ENCODE results near the gene NFKBIZ. TPM values are rescaled to one million over a fixed set of nuclear protein-coding genes. Genes with fewer than 3 reads are reported as not detected.
A peak's percentile ranks its signal among the peaks of the same experiment; 100 is the strongest.

NFKBIZ gene
- 31.1 TPM for total RNA-seq
- polyA plus RNA-seq: 16.8 TPM

- DNase-seq (ENCODE audit: extremely low spot score): peak; percentile 72
- Histone ChIP-seq H3K4me3 (ENCODE audit: low read depth, low read length) (peak within 1 kb of the TSS; percentile 97), H3K27ac (ENCODE audit: low read depth) (peak within 1 kb of the TSS; percentile 100), H3K36me3 (ENCODE audit: insufficient read depth) (peaks cover 3% of the 10 kb centered on the region), H3K4me1 (ENCODE audit: insufficient read depth) (no peaks in the 10 kb centered on the region)
- under 1% methylated on average over 95 of the region's 95 CpGs for WGBS
These were observed at the start of gene NFKBIZ for GRCh38 chr3:101848754-101849713. Gene NFKBIZ (plus strand): TSS chr3:101849514. CDS start chr3:101849629, 115 bp downstream.

GRCh38 chr3:101801174-101801573 is 48.1 kb upstream of the NFKBIZ start:
- Histone ChIP-seq H3K4me3 (ENCODE audit: low read depth, low read length) (no peak overlapping the region), H3K27ac (ENCODE audit: low read depth) (no peak overlapping the region), H3K36me3 (ENCODE audit: insufficient read depth) (no peaks in the 10 kb centered on the region), H3K4me1 (ENCODE audit: insufficient read depth) (no peaks in the 10 kb centered on the region)
- WGBS: 83% methylated on average over 4 of the region's 4 CpGs
- DNase-seq (ENCODE audit: extremely low spot score): no peak

- DNase-seq (ENCODE audit: extremely low spot score): no peak
- Histone ChIP-seq H3K4me1 (ENCODE audit: insufficient read depth) (no peaks in the 10 kb centered on the region), H3K4me3 (ENCODE audit: low read depth, low read length) (no peak overlapping the region), H3K27ac (ENCODE audit: low read depth) (no peak overlapping the region), H3K36me3 (ENCODE audit: insufficient read depth) (no peaks in the 10 kb centered on the region)
- 86% methylated on average over 2 of the region's 2 CpGs for WGBS
These were observed 47.1 kb upstream of the NFKBIZ start for GRCh38 chr3:101802179-101802578.

GRCh38 chr3:101803173-101803782 is 46.0 kb upstream of the NFKBIZ start:
- Histone ChIP-seq H3K27ac (ENCODE audit: low read depth) (no peak overlapping the region), H3K4me3 (ENCODE audit: low read depth, low read length) (no peak overlapping the region), H3K36me3 (ENCODE audit: insufficient read depth) (no peaks in the 10 kb centered on the region), H3K4me1 (ENCODE audit: insufficient read depth) (no peaks in the 10 kb centered on the region)
- WGBS: 81% methylated on average over 9 of the region's 9 CpGs
- DNase-seq (ENCODE audit: extremely low spot score): no peak

GRCh38 chr3:101803939-101804338 is 45.4 kb upstream of the NFKBIZ start:
- H3K27ac ChIP-seq (ENCODE audit: low read depth): no peak overlapping the region
- H3K4me3 ChIP-seq (ENCODE audit: low read depth, low read length): no peak overlapping the region
- 93% methylated on average over 3 of the region's 3 CpGs for WGBS
- H3K4me1 ChIP-seq (ENCODE audit: insufficient read depth): no peaks in the 10 kb centered on the region
- DNase-seq (ENCODE audit: extremely low spot score): no peak
- H3K36me3 ChIP-seq (ENCODE audit: insufficient read depth): no peaks in the 10 kb centered on the region

GRCh38 chr3:101806491-101806890 is 42.8 kb upstream of the NFKBIZ start:
- WGBS: 96% methylated on average over 1 of the region's 1 CpG
- no peak for DNase-seq (ENCODE audit: extremely low spot score)
- no peaks in the 10 kb centered on the region for H3K36me3 ChIP-seq (ENCODE audit: insufficient read depth)
- H3K27ac ChIP-seq (ENCODE audit: low read depth): no peak overlapping the region
- H3K4me3 ChIP-seq (ENCODE audit: low read depth, low read length): no peak overlapping the region
- H3K4me1 ChIP-seq (ENCODE audit: insufficient read depth): no peaks in the 10 kb centered on the region

GRCh38 chr3:101807888-101808287 is 41.4 kb upstream of the NFKBIZ start:
- WGBS: 96% methylated on average over 2 of the region's 2 CpGs
- no peak for DNase-seq (ENCODE audit: extremely low spot score)
- H3K36me3 ChIP-seq (ENCODE audit: insufficient read depth): no peaks in the 10 kb centered on the region

GRCh38 chr3:101809178-101810021 is 39.9 kb upstream of the NFKBIZ start:
- H3K4me1 ChIP-seq (ENCODE audit: insufficient read depth): no peaks in the 10 kb centered on the region
- H3K36me3 ChIP-seq (ENCODE audit: insufficient read depth): no peaks in the 10 kb centered on the region
- DNase-seq (ENCODE audit: extremely low spot score): no peak
- no peak overlapping the region for H3K4me3 ChIP-seq (ENCODE audit: low read depth, low read length)
- no peak overlapping the region for H3K27ac ChIP-seq (ENCODE audit: low read depth)

More at GRCh38 chr3:101807888-101808287, 41.4 kb upstream of the NFKBIZ start:
- Histone ChIP-seq H3K4me3 (ENCODE audit: low read depth, low read length) (no peak overlapping the region), H3K27ac (ENCODE audit: low read depth) (no peak overlapping the region), H3K4me1 (ENCODE audit: insufficient read depth) (no peaks in the 10 kb centered on the region)

- Histone ChIP-seq H3K36me3 (ENCODE audit: insufficient read depth) (no peaks in the 10 kb centered on the region), H3K4me1 (ENCODE audit: insufficient read depth) (no peaks in the 10 kb centered on the region), H3K27ac (ENCODE audit: low read depth) (no peak overlapping the region), H3K4me3 (ENCODE audit: low read depth, low read length) (no peak overlapping the region)
- no peak for DNase-seq (ENCODE audit: extremely low spot score)
These were observed 39.3 kb upstream of the NFKBIZ start for GRCh38 chr3:101810022-101810418.

GRCh38 chr3:101811875-101812274 is 37.4 kb upstream of the NFKBIZ start:
- no peaks in the 10 kb centered on the region for H3K36me3 ChIP-seq (ENCODE audit: insufficient read depth)
- WGBS: 94% methylated on average over 2 of the region's 2 CpGs
- no peak overlapping the region for H3K4me3 ChIP-seq (ENCODE audit: low read depth, low read length)
- no peak for DNase-seq (ENCODE audit: extremely low spot score)
- no peaks in the 10 kb centered on the region for H3K4me1 ChIP-seq (ENCODE audit: insufficient read depth)
- H3K27ac ChIP-seq (ENCODE audit: low read depth): no peak overlapping the region

- Histone ChIP-seq H3K36me3 (ENCODE audit: insufficient read depth) (no peaks in the 10 kb centered on the region), H3K4me1 (ENCODE audit: insufficient read depth) (no peaks in the 10 kb centered on the region), H3K27ac (ENCODE audit: low read depth) (no peak overlapping the region), H3K4me3 (ENCODE audit: low read depth, low read length) (no peak overlapping the region)
- DNase-seq (ENCODE audit: extremely low spot score): no peak
These were observed 36.4 kb upstream of the NFKBIZ start for GRCh38 chr3:101812895-101813294.

GRCh38 chr3:101813817-101814440 is 35.4 kb upstream of the NFKBIZ start:
- no peak for DNase-seq (ENCODE audit: extremely low spot score)
- no peaks in the 10 kb centered on the region for H3K36me3 ChIP-seq (ENCODE audit: insufficient read depth)
- WGBS: 60% methylated on average over 7 of the region's 7 CpGs
- no peak overlapping the region for H3K4me3 ChIP-seq (ENCODE audit: low read depth, low read length)
- no peak overlapping the region for H3K27ac ChIP-seq (ENCODE audit: low read depth)
- no peaks in the 10 kb centered on the region for H3K4me1 ChIP-seq (ENCODE audit: insufficient read depth)

- Histone ChIP-seq H3K36me3 (ENCODE audit: insufficient read depth) (no peaks in the 10 kb centered on the region), H3K27ac (ENCODE audit: low read depth) (no peak overlapping the region), H3K4me1 (ENCODE audit: insufficient read depth) (no peaks in the 10 kb centered on the region), H3K4me3 (ENCODE audit: low read depth, low read length) (no peak overlapping the region)
- WGBS: 74% methylated on average over 3 of the region's 3 CpGs
- no peak for DNase-seq (ENCODE audit: extremely low spot score)
These were observed 34.5 kb upstream of the NFKBIZ start for GRCh38 chr3:101814835-101815234.

Data from urinary bladder (tissue), 4 donors.